Coronary artery (tissue), 2 donors: Measurements from ENCODE around the gene DCHS1.

Source experiments
- DNase-seq: peaks from one replicate; pipeline ENCODE4 v3.0.0-alpha.2; 2017; ENCODE audit warnings: low spot score
- H3K27ac ChIP-seq, 2 donors: fragments of 200-600 bp; sonication (generic); one replicate each; pipeline ENCODE4 v1.5.1; 2016 to 2019
- H3K4me3 ChIP-seq: fragments of 200-600 bp; sonication (generic); 2 replicates; pipeline ENCODE4 v1.5.1; 2016; ENCODE audit warnings: mild to moderate bottlenecking, moderate library complexity
- TF ChIP-seq, protein P1 (sequence below): fragments of 200-600 bp; sonication (generic); IDR thresholded peaks from one replicate; pipeline ENCODE4 v1.5.1; 2019; ENCODE audit warnings: antibody characterized with exemption

The DCHS1 gene

GRCh38 chr11:6625832-6626420 lies 29.7 kb downstream of the DCHS1 start:
- no peak for DNase-seq
- no peak overlapping the region for H3K4me3 ChIP-seq
- H3K27ac ChIP-seq: no peak overlapping the region
- TF ChIP-seq, protein P1, sequence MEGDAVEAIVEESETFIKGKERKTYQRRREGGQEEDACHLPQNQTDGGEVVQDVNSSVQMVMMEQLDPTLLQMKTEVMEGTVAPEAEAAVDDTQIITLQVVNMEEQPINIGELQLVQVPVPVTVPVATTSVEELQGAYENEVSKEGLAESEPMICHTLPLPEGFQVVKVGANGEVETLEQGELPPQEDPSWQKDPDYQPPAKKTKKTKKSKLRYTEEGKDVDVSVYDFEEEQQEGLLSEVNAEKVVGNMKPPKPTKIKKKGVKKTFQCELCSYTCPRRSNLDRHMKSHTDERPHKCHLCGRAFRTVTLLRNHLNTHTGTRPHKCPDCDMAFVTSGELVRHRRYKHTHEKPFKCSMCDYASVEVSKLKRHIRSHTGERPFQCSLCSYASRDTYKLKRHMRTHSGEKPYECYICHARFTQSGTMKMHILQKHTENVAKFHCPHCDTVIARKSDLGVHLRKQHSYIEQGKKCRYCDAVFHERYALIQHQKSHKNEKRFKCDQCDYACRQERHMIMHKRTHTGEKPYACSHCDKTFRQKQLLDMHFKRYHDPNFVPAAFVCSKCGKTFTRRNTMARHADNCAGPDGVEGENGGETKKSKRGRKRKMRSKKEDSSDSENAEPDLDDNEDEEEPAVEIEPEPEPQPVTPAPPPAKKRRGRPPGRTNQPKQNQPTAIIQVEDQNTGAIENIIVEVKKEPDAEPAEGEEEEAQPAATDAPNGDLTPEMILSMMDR: no peak

- DNase-seq: no peak
Observed at GRCh38 chr11:6625156-6625831, 30.3 kb downstream of the DCHS1 start.

DNA sequence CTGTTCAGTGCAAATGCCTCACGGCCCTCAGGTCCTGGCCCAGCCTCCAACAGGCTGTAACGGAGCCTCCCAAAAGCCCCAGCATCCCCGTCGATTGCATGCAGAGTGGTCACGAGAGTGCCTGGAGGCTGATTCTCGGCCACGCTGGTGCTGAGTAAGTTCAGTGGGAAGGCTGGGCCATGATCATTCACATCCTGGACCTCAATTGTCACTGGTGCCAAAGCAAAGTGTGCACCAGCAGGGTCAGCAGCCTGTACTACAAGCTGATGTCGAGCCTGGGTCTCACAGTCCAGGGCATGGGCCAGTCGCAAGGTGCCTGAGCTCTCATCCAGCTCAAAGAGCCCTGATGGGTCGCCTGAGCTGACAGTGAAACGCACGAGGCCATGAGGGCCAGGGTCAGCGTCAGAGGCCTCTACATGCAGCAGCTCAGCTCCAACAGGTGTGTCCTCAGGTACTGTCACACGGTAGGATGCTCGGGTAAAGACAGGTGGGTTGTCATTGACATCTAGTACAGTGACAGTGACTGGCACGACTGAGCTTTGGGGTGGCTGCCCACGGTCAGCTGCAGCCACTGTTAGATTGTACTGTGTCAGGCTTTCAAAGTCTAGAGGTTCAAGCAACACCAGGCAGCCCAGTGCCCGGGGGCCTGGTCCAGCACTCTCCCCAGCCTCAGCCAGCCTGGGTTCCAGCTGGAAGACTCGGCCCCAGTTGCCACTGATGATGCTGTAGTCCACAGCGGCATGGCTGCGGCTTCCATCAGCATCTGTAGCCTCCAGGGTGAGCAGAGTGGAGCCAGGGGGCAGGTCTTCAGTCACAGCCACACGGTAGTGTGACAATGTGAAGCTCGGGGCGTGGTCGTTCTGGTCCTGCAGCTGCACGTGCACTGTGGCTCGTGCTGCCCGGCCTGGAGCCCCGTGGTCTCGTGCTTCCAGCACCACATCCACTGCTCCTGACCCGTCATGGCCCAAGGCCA lies 31.9 kb downstream of the DCHS1 start:
- TF ChIP-seq, protein P1: no peak
- H3K27ac ChIP-seq: no peak overlapping the region
- no peak overlapping the region for H3K4me3 ChIP-seq
- no peak for DNase-seq

More at GRCh38 chr11:6625156-6625831, 30.3 kb downstream of the DCHS1 start:
- TF ChIP-seq, protein P1: no peak
- H3K27ac ChIP-seq: no peak overlapping the region
- no peak overlapping the region for H3K4me3 ChIP-seq

DNA sequence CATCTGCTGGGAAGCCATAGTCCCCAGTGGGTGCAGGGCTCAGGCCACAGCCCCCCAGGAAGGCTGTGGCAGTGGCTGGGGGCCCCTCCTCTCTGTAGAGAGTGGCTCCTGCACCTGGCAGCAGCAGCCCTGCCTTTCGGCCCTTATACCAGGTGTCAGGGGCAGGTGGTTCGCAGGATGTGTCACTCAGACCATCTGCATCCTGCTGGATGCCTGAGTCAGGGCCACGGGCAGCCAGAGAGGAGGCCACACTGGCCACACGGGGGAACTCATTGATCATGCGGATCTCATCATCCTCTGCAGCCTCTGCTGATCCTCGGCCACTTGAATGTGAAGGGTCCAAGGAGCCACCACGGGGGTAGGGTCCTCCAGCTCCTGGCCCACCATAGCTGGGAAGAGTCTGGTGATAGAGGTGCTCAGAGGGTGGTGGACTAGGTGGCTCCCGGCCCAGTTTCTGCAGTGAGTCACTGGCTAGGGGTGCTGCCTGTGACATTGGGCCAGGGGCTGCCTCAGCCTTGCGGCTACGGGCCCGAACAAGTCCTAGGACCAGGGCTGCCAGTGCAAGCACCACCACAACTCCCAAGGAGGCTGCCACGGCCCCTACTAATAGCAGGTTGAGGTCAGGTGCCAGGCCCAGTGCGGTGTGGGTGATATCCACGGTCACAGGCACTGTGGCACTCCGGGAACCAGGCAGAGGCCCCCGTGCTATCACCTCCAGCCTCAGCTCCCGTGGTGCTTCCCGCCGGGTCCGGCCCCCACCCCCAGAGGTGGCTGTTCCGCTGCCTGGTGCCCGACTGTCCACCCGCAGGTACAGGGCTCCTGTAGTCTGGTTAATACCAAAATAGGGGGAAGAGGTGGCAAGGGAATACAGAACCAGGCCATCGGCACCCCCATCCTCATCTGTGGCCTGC lies 33.1 kb downstream of the DCHS1 start:
- H3K27ac ChIP-seq: no peak overlapping the region
- TF ChIP-seq, protein P1: no peak
- H3K4me3 ChIP-seq: no peak overlapping the region
- no peak for DNase-seq

DNA sequence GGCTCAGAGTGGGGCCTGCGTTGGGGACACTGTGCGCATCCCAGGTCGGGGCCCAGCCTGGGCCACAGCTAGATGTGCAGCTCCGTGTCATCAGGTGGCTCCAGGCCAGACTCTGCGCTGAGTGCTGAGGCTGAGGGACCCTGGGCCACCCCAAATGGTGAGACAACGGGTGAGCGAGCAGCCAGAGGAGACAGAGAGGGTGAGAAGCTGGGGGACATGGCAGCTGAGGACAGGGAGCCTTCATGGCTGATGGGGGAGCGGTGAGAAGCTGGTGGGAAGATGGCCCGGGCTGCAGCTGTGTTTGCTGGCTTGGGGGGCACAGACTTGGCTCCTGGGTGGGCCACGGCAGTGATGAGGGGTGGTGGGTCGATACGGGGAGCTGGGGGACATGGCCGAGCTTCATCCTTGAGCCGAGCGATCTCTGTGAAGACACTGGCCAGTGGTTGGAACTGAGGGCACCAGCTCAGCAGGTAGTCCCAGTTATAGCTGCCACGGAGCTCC lies 33.8 kb downstream of the DCHS1 start:
- Histone ChIP-seq H3K27ac (no peak overlapping the region), H3K4me3 (no peak overlapping the region)
- no peak for DNase-seq
- TF ChIP-seq, protein P1: no peak

DNA sequence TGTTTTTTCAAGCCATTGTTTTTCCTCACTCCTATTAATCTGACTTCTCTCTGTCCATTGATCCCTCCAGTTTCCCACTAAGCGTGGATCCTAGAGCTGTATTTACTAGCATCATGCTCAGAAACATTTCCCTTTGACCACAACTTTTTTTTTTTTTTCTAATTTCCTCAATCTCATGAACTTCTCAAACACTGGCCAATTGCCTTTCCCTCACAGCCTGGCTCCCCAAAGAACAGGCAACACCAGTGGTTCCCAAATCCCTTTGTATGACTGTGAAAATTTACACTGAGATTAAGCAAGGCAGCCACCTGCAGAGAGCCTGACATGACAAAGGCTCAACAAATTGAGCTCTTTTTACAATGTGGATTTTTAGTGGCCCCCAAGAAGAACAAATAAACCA lies 35.0 kb downstream of the DCHS1 start:
- no peak for DNase-seq
- no peak overlapping the region for H3K4me3 ChIP-seq
- no peak overlapping the region for H3K27ac ChIP-seq
- TF ChIP-seq, protein P1: no peak
